Stimulated activated CD8-positive, alpha-beta memory T cell treated with anti-CD3 and anti-CD28 coated beads, Interleukin-7, amount 100 ng/mL, for 4 hours (primary cell): Measurements from ENCODE around the gene PDE4A.
"Not testable (repeated sequence)": the region's sequence is repeated elsewhere in the genome, so short reads cannot be mapped to it uniquely, and the experiment has no call there.

ENCODE experiments used
- DNase-seq, 2 donors: peaks; one replicate each; pipeline ENCODE4 v3.0.0-alpha.2; 2020; ENCODE audit warnings: low read depth in 2 of 2

The PDE4A gene

DNA sequence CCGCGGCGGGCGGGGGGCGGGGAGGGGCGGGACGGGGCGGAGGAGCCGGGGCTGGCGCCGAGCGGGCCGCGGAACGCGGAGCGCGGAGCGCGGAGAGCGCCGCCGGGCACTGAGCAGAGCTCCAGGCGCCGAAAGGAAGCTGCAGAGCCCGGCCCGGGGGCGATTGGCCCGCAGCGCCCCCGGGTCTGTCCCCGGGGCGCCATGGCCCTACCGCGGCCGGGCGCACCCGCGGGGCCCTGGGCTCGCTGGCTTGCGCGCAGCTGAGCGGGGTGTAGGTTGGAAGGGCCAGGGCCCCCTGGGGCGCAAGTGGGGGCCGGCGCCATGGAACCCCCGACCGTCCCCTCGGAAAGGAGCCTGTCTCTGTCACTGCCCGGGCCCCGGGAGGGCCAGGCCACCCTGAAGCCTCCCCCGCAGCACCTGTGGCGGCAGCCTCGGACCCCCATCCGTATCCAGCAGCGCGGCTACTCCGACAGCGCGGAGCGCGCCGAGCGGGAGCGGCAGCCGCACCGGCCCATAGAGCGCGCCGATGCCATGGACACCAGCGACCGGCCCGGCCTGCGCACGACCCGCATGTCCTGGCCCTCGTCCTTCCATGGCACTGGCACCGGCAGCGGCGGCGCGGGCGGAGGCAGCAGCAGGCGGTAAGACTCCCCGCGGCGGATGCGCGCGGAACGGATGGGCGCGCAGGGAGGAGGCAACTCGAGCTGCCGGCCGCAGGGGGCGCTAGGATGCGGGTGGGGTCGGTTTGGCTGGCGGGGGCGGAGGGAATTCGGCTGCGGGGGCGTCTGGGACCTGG, at the start of gene PDE4A:
TSS of gene PDE4A (plus strand) at position 95 of the 796 bp plus-strand sequence. CDS start at position 322, 227 bp downstream.
- DNase-seq = peak in 1 of 2 donors; percentile 56

DNA sequence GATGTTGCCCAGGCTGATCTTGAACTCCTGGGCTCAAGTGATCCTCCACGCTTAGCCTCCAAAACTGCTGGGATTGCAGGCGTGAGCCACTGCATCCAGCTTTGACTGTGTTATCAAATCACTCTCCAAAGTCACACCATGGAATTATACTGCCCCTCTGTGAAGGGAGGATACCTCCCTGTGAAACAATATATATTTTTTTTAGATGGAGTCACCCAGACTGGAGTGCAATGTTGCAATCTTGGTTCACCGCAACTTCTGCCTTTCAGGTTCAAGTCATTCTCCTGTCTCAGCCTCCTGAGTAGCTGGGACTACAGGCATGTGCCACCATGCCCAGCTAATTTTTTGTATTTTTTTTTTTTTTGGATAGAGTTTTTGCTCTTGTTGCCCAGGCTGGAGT, 47.6 kb upstream of the PDE4A start:
- no peak for DNase-seq

DNA sequence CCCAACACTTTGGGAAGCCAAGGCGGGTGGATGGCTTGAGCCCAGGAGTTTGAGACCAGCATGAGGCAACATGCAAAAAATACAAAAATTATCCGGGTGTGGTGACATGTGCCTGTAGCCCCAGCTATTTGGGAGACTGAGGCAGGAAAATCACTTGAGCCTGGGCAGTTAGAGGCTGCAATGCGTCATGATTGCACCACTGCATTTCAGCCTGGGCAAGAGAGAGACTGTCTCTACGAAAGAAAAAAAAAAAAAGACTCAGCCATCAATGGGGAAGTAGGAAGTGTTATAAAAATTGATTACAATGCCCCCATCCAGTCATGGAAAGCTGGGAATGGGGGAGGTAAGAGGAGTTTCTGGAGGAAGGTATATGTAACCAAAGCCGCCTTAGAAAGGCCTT, 45.4 kb upstream of the PDE4A start:
- no peak for DNase-seq

DNA sequence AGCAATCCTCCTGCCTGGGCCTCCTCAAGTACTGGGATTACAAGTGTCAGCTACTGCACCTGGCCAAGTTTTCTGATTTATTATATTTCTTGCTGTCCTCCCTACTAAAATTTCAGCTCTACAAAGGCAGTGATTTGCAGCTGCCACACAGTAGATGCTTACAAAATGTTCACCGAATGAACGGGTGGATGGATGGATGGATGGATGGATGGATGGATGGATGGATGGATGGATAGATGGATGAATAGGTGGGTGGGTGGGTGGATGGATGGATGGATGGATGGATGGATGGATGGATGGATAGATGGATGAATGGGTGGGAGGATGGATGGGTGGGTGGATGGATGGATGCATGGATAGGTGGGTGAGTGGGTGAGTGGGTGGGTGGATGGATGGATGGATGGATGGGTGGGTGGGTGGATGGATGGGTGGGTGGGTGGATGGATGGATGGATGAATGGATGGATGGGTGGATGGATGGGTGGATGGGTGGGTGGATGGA, 43.1 kb upstream of the PDE4A start:
- DNase-seq = not testable (repeated sequence)

DNA sequence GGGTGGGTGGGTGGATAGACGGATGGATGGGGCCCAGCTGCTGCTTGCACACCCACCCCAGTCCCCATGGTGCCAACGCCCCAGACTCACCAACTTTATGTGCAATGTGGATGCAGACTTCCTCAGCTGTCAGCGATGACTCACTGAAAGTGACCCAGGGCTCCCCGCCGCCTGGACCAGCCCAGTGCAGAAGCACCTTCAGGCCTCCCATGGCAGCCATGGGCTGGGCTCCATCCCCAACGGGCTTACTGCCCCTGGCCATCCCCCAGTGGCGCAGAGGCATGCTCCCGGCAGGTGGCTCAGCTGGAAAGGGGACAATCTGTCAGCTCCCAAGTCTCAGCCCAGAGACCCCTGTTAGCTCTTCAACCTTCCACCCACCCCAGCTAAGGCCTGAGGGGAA, 42.2 kb upstream of the PDE4A start:
- no peak for DNase-seq

DNA sequence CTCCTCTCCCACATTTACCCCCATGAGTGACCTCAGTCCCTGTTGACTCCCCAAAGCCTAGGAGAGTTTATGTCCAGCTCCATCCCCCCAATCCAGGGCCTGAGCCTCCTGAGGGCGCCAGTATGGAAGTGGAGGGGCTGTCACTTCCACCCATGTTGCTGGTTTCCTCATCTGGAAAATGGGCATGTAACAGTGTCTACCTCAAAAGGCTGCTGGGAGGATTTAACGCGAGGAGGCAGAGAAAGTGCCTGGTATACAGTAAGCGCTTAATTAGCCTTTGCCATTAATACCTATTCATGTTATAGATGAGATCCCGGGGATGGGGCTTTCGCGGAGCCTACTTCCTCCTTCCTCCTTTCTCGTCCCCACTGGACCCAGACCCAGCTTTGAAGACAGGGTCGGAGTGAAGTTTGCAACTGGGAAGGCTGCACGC, 40.4 kb upstream of the PDE4A start:
- DNase-seq = no peak

DNA sequence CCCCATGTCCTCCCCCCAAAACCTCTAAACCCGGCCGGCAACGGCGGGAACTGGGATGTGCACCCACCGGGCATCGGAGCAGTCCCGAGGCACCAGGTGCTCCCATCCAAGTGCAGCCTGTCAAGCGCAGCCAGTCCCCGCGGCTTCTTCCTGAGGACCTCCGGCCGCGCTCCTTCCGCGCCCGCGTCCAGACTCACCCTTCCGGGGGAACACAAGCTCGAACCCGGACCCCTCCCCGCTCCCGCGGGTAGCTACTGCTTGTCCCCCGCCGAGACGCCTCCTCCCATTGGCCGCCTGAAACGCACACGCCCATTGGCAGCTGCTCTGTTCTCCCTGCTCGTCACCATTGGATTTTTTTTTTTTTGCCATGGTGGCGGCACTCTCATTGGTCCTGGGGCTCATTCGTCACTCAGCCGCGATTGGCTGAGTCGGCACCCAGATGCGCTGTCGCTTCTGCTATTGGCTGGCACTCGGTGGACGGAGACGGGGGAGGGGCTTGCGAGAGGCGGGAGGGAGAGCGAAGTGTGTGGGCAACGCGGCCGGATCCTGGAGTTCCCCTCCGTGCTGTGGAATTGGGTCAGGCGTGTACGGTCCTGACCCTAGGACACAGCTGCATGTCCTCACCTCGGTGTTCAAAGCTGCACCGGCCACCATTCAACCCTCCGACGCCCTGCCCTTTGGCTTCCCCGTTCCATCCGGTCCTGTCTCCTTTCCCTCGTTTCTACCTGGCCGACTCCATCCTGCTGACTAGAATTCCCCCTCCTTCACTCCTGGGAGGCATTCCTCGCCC, 39.8 kb upstream of the PDE4A start, which contains the start of gene TYK2:
TSS of gene TYK2 (minus strand) at position 260 of the 790 bp plus-strand sequence. CDS start 2,166 bp downstream, outside the sequence.
- peak; percentile 92 for DNase-seq

DNA sequence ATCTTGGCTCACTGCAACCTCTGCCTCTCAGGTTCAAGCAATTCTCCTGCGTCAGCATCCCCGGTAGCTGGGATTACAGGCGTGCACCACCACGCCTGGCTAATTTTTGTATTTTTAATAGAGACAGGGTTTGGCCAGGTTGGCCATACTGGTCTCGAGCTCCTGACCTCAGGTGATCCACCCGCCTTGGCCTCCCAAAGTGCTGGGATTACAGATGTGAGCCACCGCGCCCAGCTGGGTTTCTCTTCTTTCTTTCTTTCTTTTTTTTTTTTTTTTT, 37.2 kb upstream of the PDE4A start:
- DNase-seq = not testable (repeated sequence)

DNA sequence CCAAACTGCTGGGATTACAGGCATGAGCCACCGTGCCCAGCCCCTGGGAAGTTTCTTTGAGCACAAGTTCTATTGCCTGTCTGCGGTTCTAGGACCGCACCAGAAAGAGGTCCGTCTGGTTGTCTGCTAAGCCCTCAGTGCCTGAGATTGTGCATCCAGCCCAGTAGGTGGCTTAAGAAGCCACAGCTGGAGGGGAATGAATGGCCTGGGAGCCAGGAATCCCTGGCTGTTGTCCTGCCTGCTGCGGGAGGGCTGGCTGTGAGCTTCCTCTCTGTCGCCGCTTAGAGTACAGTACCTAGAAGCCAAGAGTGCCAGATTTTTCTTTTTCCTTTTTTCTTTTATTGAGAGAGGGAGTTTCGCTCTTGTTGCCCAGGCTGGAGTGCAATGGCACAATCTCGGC, 35.8 kb upstream of the PDE4A start:
- no peak for DNase-seq

DNA sequence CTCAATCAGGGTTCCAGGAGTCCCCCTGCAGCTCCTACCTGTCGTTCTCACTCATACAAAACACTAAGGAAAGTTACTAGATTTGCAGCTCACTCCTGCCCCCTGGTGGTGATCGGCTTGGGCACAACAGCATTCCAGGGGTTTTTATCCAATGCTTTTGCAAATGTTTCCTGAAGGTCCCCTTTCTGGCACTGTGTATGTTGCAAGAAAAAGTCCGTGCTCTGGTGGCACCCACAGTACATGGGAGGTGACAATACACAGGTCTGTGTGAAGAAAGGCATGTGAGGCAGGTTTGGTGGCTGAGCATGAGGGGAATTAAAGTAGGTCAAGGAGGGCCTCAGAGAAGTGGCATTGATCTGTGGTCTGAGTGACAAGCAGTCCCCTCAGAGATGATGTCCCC, 31.4 kb upstream of the PDE4A start:
- peak; percentile 63 to 69 for DNase-seq

DNA sequence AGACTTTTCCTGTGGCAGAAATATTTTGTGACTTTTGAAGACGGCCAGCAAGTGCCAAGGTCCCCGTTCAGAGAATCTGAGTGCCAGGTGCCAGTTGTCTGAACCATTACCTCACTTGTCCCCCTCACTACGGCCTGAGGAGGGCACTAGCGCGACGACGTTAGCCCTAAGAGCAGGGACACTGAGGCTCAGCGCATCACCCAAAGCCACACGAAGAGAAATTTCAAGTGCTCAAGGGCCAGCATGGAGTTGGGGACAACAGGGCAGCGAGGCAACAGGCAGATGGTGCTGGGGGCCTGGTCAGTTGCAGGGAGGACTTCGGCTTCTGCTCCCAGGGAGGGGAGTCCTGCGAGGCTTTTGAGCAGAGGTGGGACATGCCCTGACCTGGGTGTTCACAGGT, 30.5 kb upstream of the PDE4A start:
- no peak for DNase-seq

DNA sequence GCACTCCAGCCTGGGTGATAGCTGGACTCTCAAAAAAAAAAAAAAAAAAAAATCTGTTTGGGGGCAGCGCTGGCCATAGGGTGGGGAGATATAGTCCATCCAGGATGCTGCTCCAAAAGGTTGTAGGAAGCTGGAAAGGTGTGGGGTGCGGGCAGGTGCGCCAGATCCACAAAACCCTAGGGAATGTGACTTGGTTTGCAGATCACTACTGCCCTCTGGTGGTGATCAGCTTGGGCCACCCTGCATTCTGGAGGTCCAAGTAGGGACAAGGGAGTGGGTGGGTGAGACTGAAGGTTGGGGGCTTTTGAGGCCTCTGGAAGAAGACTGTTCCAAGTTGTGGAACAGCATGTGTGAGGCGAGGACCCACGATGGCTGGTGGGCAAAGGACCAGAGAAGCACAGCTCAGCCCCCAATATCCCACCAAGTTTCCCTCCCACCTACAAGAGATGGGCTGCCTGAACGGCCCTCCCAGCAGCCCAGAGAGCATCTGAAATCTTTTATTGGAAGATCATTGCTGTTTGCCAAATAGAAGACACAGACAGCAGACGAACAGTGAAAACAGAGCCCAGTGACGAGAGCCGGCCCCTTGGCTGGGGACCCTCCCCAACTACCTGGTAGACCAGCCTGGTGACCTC, 29.6 kb upstream of the PDE4A start:
- DNase-seq = peak in 1 of 2 donors; percentile 52

DNA sequence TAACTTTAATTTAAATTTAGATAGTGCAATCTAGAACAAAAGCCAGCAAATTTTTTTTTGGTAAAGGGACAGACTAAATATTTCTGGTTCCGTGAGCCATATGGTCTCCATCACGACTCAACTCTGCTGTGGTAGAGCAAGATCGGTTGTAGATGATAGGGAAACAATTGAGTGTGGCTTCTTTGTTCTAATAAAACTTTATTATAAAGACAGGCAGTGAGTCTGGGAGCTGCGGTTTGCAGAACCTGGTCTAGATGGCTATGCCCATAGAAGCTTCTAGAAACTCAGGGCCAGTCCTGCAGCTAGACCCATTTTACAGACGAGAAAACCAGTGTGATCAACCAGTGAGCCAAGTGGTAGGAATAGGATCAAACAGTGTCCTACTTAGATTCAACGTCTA, 28.2 kb upstream of the PDE4A start:
- no peak for DNase-seq

DNA sequence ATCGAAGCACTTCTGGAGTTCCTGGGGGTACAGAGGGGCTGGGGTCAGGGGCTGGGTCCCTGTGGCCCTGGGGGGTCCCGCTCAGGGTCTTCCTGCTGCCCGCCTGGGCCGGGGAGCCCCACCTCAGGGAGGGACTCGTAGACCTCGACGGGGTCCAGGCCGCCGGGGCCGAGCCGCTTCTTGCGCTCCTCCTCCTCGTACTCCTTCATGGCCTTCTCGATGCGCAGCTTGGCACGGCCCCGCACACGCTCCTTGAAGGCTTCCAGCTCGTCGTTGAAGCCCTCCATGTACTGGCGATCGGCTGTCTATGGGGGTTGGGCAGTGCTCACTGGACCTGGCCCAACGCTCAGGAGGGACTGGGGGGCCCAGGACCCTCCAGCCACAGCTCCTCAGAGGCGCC, 27.2 kb upstream of the PDE4A start:
- DNase-seq = no peak

DNA sequence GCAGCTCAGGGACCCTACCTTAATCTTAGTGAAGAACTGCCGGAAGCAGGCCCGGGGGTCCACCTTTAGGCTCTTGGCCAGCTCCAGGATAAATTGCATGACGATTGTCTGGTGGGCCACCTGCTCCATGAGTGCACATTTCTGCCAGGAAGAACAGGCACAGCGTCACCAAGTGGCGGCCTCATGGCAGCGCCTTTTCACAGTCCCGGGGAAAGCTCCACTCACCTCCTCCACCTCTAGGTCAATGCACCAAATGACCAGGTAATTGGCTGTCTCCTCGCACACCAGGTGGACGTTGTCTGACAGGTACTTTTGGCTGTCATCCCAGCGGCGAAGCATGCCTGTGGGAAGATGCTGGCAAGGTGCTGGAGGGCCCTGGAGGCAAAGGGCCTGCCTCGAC, 25.3 kb upstream of the PDE4A start:
- DNase-seq = no peak

DNA sequence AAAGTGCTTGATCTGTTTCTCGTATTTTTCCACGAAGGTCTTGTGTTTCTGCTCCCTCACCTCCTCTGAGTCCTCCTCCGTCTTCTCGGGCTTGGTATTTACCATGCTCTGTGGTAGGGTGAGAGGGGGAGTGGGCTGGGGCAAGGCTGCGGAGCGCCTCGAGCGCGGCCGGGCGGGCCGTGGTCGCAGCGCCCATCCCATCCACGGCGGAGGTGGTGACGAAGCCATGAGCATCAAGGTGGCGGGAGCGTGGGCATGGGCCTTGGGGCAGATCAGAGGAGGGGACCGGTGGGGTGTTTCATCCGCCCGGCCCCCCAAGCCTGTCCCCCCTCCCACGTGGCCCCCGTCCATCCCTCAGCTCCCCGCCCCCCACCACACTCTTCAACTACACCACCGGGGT, 24.9 kb upstream of the PDE4A start:
- DNase-seq = no peak

DNA sequence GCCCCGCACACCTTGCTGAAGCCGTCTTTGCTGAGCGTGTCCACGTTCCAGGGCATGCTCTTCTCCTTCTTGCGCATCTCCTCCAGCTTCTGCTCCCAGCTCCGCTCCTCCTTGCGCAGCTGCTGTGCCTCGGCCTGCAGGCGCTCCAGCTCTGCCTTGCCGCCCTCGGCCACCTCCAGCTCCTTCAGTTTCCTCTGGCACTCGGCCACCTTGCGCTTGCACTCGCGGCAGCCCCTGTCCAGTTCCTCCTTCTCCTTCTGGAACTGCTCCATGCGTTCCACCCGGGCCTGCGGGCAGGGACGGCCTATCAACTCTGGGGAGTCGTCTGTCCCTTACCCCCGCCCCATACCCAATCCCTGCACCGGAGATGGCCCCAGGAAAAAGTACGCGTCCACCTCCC, 24.4 kb upstream of the PDE4A start:
- DNase-seq = no peak

DNA sequence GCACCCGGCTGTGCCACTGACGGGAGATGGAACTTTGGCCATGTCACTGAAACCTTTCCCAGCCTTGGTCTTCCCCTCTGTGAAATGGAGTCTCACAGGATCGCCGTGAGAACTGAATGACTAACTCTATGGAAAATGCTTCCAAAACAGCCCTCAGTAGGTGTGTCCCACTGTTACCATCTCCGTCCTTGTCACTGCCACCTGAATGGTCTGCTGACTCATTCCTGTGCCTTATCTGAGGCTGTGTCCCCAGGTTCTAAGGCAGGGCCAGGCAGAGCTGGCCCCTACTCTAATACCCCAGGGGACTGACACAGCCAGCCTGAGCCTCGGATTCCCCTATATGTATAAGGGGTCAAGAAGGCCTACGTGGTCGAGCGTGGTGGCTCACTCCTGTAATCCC, 21.5 kb upstream of the PDE4A start:
- no peak for DNase-seq

DNA sequence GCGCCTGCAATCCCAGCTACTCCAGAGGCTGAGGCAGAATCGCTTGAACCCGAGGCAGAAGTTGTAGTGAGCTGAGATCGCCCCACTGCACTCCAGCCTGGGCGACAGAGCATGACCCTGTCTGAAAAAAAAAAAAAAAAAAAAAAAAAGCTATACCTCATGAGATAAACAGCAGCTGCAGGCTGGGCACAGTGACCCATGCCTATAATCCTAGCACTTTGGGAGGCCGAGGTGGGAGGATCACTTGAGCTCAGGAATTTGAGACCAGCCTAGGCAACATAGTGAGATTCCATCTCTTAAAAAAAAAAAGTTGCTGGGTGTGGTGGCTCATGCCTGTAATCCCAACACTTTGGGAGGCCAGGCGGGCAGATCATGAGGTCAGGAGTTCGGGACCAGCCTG, 21.0 kb upstream of the PDE4A start:
- not testable (repeated sequence) for DNase-seq

DNA sequence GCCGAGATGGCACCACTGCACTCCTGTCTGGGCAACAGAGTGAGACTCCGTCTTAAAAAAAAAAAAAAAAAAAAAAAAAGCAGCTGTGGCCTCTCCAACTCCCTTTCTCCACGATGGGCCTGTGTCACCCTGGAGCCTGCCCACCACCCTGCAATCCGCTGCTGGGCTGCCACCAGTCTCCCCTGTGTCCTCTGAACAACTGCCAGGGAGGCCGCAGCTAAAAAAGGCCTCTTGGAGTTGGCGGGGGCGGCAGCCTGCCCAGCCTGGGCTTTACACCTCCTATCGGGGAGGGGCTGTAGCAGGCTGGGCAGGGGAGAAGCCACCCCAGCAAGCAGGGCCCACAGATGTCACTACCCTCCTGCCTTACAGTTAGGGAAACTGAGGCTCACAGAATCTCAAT, 20.5 kb upstream of the PDE4A start:
- no peak for DNase-seq

DNA sequence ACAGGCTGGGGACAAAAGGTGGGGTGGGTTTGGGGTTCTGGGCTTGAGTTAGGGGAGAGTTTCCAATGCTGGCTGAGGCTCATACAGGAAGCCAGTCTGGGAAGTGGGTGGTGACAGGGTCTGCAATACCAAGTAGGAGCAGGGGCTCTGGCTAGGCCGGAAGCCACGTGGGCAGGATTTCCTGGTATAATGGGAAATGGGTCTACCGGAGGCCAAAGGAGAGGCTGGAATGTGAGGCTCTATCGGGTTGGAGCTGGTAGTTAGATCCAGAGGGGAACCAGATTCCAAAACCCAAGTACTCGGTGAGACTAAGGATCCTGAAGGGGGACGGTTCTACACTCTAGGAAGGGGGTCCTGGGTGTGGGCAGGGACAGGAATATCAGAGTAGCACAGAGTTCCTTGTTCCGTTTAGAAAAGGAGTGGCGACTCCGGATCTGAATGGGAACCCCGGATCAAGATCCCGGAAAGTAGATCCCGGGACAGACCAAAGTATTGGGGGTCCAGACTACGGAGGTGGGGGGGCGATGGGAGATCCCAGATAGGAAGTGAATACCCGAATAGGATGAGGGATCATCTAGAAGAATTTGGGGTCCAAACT, 17.8 kb upstream of the PDE4A start:
- DNase-seq = no peak
